ENCODE data around the gene KAT7.

DNA sequence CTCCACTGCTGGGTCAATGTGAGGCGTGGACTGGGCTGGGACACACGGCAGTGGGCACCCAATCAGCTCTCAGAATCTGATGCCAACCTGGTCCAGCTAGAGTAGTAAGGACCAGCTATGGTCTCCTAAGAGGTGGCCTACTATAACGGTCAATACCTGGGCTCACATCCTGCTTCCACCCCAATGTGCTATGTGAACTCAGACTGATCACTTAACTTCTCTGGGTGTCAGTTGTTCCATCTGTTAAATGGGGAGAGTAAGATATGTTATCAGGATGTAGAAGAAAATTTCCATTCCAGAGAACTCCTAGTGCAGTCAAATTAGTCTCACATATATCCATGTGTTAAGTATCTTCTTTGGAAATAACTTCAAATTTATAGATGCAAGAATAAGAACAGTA is 38.8 kb upstream of the KAT7 start:
- TF ChIP-seq RAD21 (IDR thresholded peaks at IDR 0.05; ENCODE audit: low read depth), result no peak
- TF ChIP-seq, protein P1, sequence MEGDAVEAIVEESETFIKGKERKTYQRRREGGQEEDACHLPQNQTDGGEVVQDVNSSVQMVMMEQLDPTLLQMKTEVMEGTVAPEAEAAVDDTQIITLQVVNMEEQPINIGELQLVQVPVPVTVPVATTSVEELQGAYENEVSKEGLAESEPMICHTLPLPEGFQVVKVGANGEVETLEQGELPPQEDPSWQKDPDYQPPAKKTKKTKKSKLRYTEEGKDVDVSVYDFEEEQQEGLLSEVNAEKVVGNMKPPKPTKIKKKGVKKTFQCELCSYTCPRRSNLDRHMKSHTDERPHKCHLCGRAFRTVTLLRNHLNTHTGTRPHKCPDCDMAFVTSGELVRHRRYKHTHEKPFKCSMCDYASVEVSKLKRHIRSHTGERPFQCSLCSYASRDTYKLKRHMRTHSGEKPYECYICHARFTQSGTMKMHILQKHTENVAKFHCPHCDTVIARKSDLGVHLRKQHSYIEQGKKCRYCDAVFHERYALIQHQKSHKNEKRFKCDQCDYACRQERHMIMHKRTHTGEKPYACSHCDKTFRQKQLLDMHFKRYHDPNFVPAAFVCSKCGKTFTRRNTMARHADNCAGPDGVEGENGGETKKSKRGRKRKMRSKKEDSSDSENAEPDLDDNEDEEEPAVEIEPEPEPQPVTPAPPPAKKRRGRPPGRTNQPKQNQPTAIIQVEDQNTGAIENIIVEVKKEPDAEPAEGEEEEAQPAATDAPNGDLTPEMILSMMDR (IDR thresholded peaks at IDR 0.05 in 2 of 3, conservative IDR thresholded peaks at IDR 0.05 in 1 of 3; ENCODE audit: borderline replicate concordance in 1 of 3, insufficient read depth in 1 of 3, low read depth in 2 of 3, low read length in 2 of 3), result no peak
- TF ChIP-seq EZH2phosphoT487 (IDR thresholded peaks at IDR 0.05; ENCODE audit: borderline replicate concordance), result no peak
- no peak for TF ChIP-seq SRF (IDR thresholded peaks at IDR 0.05; ENCODE audit: low read depth)
- TF ChIP-seq, protein P2, sequence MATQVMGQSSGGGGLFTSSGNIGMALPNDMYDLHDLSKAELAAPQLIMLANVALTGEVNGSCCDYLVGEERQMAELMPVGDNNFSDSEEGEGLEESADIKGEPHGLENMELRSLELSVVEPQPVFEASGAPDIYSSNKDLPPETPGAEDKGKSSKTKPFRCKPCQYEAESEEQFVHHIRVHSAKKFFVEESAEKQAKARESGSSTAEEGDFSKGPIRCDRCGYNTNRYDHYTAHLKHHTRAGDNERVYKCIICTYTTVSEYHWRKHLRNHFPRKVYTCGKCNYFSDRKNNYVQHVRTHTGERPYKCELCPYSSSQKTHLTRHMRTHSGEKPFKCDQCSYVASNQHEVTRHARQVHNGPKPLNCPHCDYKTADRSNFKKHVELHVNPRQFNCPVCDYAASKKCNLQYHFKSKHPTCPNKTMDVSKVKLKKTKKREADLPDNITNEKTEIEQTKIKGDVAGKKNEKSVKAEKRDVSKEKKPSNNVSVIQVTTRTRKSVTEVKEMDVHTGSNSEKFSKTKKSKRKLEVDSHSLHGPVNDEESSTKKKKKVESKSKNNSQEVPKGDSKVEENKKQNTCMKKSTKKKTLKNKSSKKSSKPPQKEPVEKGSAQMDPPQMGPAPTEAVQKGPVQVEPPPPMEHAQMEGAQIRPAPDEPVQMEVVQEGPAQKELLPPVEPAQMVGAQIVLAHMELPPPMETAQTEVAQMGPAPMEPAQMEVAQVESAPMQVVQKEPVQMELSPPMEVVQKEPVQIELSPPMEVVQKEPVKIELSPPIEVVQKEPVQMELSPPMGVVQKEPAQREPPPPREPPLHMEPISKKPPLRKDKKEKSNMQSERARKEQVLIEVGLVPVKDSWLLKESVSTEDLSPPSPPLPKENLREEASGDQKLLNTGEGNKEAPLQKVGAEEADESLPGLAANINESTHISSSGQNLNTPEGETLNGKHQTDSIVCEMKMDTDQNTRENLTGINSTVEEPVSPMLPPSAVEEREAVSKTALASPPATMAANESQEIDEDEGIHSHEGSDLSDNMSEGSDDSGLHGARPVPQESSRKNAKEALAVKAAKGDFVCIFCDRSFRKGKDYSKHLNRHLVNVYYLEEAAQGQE (IDR thresholded peaks at IDR 0.05; ENCODE audit: low read depth), result no peak
- TF ChIP-seq, protein P3, sequence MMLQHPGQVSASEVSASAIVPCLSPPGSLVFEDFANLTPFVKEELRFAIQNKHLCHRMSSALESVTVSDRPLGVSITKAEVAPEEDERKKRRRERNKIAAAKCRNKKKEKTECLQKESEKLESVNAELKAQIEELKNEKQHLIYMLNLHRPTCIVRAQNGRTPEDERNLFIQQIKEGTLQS (IDR thresholded peaks at IDR 0.05), result no peak
- no peak for TF ChIP-seq POLR2AphosphoS5 (IDR thresholded peaks at IDR 0.05; ENCODE audit: low read depth, low read length)
- no peak for TF ChIP-seq POLR2A (IDR thresholded peaks at IDR 0.05; ENCODE audit: borderline replicate concordance, extremely low read depth, insufficient read depth, insufficient read length)
- TF ChIP-seq ELF1 (IDR thresholded peaks at IDR 0.05; ENCODE audit: borderline replicate concordance, low read depth), result no peak
- no peak for TF ChIP-seq EZH2 (IDR thresholded peaks at IDR 0.05)
- no peak for TF ChIP-seq SIN3A (IDR thresholded peaks at IDR 0.05; ENCODE audit: low read depth)

All from HCT116 (cell line).